PC-9 (cell line): ENCODE data around the gene LSM4. TPM values are rescaled to one million over a fixed set of nuclear protein-coding genes. Genes with fewer than 3 reads are reported as not detected.
A peak's percentile ranks its signal among the peaks of the same experiment; 100 is the strongest.

Experiments used
- BruUV-seq: library from RNA; stranded (reverse); fragments of 400-500 nt; replicated peaks from 2 replicates; lab custom pipeline; 2021; lab: Mats Ljungman, UMichigan
- CTCF ChIA-PET: fragments of 300-600 bp; sonication (Branson Sonifier 250); formaldehyde crosslinking; loops from one replicate; lab custom pipeline; 2022; ENCODE audit warnings: antibody characterized with exemption; lab: Charles Lee
- POLR2A ChIA-PET: fragments of 300-600 bp; sonication (Branson Sonifier 250); formaldehyde crosslinking; loops from one replicate; lab custom pipeline; 2022; ENCODE audit warnings: antibody characterized with exemption; ENCODE audit not compliant: unreplicated experiment; lab: Charles Lee
- DNase-seq, 2 experiments: peaks; one replicate each; pipeline versions ENCODE4 v3.0.0 to v3.0.0-alpha.2; 2015 to 2022; ENCODE audit warnings: mixed read lengths in 1 of 2
- H2AFZ ChIP-seq: fragments of 200-600 bp; sonication (generic); 2 replicates; pipeline ENCODE4 v1.8.1; 2017; ENCODE audit warnings: antibody characterized with exemption
- H3F3A ChIP-seq: fragments of 200-600 bp; sonication (generic); 2 replicates; pipeline ENCODE4 v1.8.1; 2017; ENCODE audit warnings: antibody characterized with exemption, mild to moderate bottlenecking, low read depth; ENCODE audit not compliant: insufficient read depth
- H3K27ac ChIP-seq: fragments of 200-600 bp; sonication (generic); 2 replicates; pipeline ENCODE4 v1.6.1; 2016; ENCODE audit warnings: mixed run types
- H3K27me3 ChIP-seq: fragments of 200-600 bp; sonication (generic); 2 replicates; pipeline ENCODE4 v1.6.1; 2016; ENCODE audit warnings: low read depth, mixed run types; ENCODE audit not compliant: insufficient read depth
- H3K36me3 ChIP-seq: fragments of 200-600 bp; sonication (generic); 2 replicates; pipeline ENCODE4 v1.6.1; 2016; ENCODE audit warnings: low read depth, mixed run types
- H3K4me1 ChIP-seq: fragments of 200-600 bp; sonication (generic); replicated peaks from 2 replicates; pipeline ENCODE4 v1.6.1; 2016; ENCODE audit warnings: mixed run types; ENCODE audit not compliant: insufficient read depth
- H3K4me2 ChIP-seq: fragments of 200-600 bp; sonication (generic); 2 replicates; pipeline ENCODE4 v1.6.1; 2017; ENCODE audit warnings: mixed run types
- H3K4me3 ChIP-seq: fragments of 200-600 bp; sonication (generic); 2 replicates; pipeline ENCODE4 v1.6.1; 2016; ENCODE audit warnings: mixed run types
- H3K79me2 ChIP-seq: fragments of 200-600 bp; sonication (generic); 2 replicates; pipeline ENCODE4 v1.6.1; 2017; ENCODE audit warnings: low read depth, mixed run types
- H3K9me2 ChIP-seq: fragments of 200-600 bp; sonication (generic); 2 replicates; pipeline ENCODE4 v1.8.1; 2017; ENCODE audit warnings: mild to moderate bottlenecking; ENCODE audit not compliant: insufficient read depth
- H3K9me3 ChIP-seq: fragments of 200-600 bp; sonication (generic); 2 replicates; pipeline ENCODE4 v1.8.1; 2016; ENCODE audit warnings: low read depth; ENCODE audit not compliant: insufficient read depth
- H4K20me1 ChIP-seq: fragments of 200-600 bp; sonication (generic); 2 replicates; pipeline ENCODE4 v1.8.1; 2017; ENCODE audit not compliant: insufficient read depth
- CTCF ChIP-seq: fragments of 200-600 bp; sonication (generic); conservative IDR thresholded peaks from 2 replicates; pipeline ENCODE4 v1.6.1; 2017; ENCODE audit warnings: mixed run types, antibody characterized with exemption, mild to moderate bottlenecking, moderate library complexity
- EZH2 ChIP-seq: fragments of 200-600 bp; sonication (generic); IDR thresholded peaks from 2 replicates; pipeline ENCODE4 v1.8.0; 2017; ENCODE audit warnings: antibody characterized with exemption, low read depth
- intact Hi-C: fragments of 100-400 bp; cut with micrococcal nuclease; formaldehyde crosslinking; loops from one replicate; pipeline ENCODE4 v1.10.0; 2022; ENCODE audit not compliant: unreplicated experiment
- total RNA-seq: library from RNA; stranded (reverse); gene quantifications from 2 replicates; pipeline ENCODE4 v1.2.3, GENCODE V29; 2021

Gene LSM4
- total RNA-seq, 1 experiment from 2014 or later: 323 TPM

DNA sequence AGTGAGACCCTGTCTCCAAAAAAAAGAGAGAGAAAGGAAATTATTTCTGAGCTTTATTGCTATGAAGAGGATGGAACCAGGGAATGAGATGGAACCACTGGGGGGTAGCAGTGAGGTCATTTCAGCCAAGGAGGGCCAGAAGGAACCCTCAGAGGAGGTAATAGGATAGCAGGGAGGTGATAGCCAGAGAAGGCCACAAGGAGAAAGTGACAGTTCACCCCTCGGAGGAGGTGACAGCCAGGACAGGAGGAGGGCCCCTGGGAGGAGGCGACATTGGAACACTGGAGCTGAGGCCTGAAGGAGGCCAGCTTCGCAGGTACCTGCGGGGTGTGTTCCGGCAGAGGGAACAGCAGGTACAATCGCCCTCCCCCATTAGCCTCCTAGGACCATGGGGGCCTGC, 16.8 kb upstream of the LSM4 start:
- Histone ChIP-seq H3K27me3 (no peaks in the 10 kb centered on the region), H2AFZ (0 out of 2 replicates have a peak overlapping the region, but pooled peaks have one; percentile 71), H3K4me3 (peak overlapping the region; percentile 73; the same call in 1 of the 2 replicates), H3K4me2 (peak overlapping the region; percentile 78), H3K4me1 (peaks cover 28% of the 10 kb centered on the region), H3K9me3 (no peaks in the 10 kb centered on the region), H3K9me2 (no peaks in the 10 kb centered on the region), H3K36me3 (no peaks in the 10 kb centered on the region), H3K79me2 (no peaks in the 10 kb centered on the region; the same call in 1 of the 2 replicates), H4K20me1 (no peaks in the 10 kb centered on the region), H3K27ac (no peak overlapping the region), H3F3A (peaks cover 45% of the 10 kb centered on the region)
- intact Hi-C loops: loop anchor here (5.0 kb wide), 1 partner anchor 147 kb away; the partner anchor contains the start of gene MPV17L2
- BruUV-seq: no TSS peak
- DNase-seq: peak; percentile 28 to 45
- ChIA-PET CTCF (interaction anchor here (0.5 to 1.3 kb wide), 5 partner anchors 23 to 172 kb away, joined by 3 to 8 read pairs (median 5); no protein-coding TSS in a partner anchor), POLR2A (interaction anchor here (0.6 to 0.7 kb wide), 2 partner anchors 60 to 147 kb away, joined by 3 to 9 read pairs; partner anchors contain the start of gene MPV17L2)
- TF ChIP-seq CTCF (peak; percentile 44; the same call in 1 of the 2 replicates), EZH2 (no peak)

DNA sequence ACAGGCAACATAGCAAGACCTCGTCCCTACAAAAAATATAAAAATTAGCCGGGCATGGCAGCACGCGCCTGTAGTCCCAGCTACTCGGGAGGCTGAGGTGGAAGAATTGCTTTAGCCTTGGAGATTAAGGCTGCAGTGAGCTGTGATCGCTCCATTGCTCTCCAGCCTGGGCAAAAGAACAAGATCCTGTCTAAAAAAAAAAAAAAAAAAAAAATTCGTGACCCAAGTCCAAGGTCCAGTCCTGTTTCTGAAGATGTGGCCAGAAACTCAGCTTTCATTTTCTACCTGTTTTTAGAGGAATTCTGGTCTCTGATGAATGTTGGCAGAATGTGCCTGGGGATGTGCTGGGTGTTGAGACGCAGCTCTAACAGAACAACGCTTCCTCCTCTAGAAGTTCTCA, 15.7 kb upstream of the LSM4 start:
- no TSS peak for BruUV-seq
- no peak for DNase-seq
- Histone ChIP-seq H3K27ac (no peak overlapping the region), H3K9me3 (no peaks in the 10 kb centered on the region), H2AFZ (no peak overlapping the region), H3K4me3 (no peak overlapping the region), H3K4me1 (peaks cover 32% of the 10 kb centered on the region), H3K79me2 (no peaks in the 10 kb centered on the region; the same call in 1 of the 2 replicates), H3K4me2 (no peak overlapping the region), H3K27me3 (no peaks in the 10 kb centered on the region), H3K9me2 (no peaks in the 10 kb centered on the region), H3K36me3 (no peaks in the 10 kb centered on the region), H4K20me1 (no peaks in the 10 kb centered on the region), H3F3A (peaks cover 45% of the 10 kb centered on the region)
- POLR2A ChIA-PET: no interaction called here
- CTCF ChIA-PET: interaction anchor here (0.6 kb wide), 1 partner anchor 124 kb away, joined by 5 read pairs; no protein-coding TSS in a partner anchor
- intact Hi-C loops: no loop called here
- TF ChIP-seq EZH2 (no peak), CTCF (no peak)

GRCh38 chr19:18336121-18336520, 13.2 kb upstream of the LSM4 start:
- no peaks in the 10 kb centered on the region for H3K9me3 ChIP-seq
- peaks cover 35% of the 10 kb centered on the region for H3K4me1 ChIP-seq
- CTCF ChIA-PET: no interaction called here
- no peaks in the 10 kb centered on the region for H3K9me2 ChIP-seq
- no peak overlapping the region for H2AFZ ChIP-seq
- no peaks in the 10 kb centered on the region for H3K79me2 ChIP-seq
- DNase-seq: no peak
- H3F3A ChIP-seq: peaks cover 39% of the 10 kb centered on the region
- H3K4me2 ChIP-seq: no peak overlapping the region
- POLR2A ChIA-PET: no interaction called here
- no peak overlapping the region for H3K4me3 ChIP-seq
- TF ChIP-seq EZH2: no peak
- no peak for TF ChIP-seq CTCF
- no peaks in the 10 kb centered on the region for H3K36me3 ChIP-seq
- no peaks in the 10 kb centered on the region for H4K20me1 ChIP-seq
- H3K27ac ChIP-seq: no peak overlapping the region
- intact Hi-C loops: no loop called here
- BruUV-seq: no TSS peak
- H3K27me3 ChIP-seq: no peaks in the 10 kb centered on the region
